Measurements from ENCODE around the gene CCDC185.

CCDC185 gene

GRCh38 chr1:223429821-223430220 is 36.6 kb downstream of the CCDC185 start:
- Histone ChIP-seq H3K36me3 (ENCODE audit: insufficient read depth, low read length) (no peaks in the 10 kb centered on the region), H3K9me3 (ENCODE audit: control insufficient read depth, insufficient read depth, low read length) (no peaks in the 10 kb centered on the region), H3K4me1 (ENCODE audit: insufficient read depth, low read length) (no peaks in the 10 kb centered on the region), H3K9ac (ENCODE audit: low read depth, low read length) (no peak overlapping the region)

GRCh38 chr1:223430236-223430635 is 37.0 kb downstream of the CCDC185 start:
- Histone ChIP-seq H3K9me3 (ENCODE audit: control insufficient read depth, insufficient read depth, low read length) (no peaks in the 10 kb centered on the region), H3K9ac (ENCODE audit: low read depth, low read length) (no peak overlapping the region), H3K4me1 (ENCODE audit: insufficient read depth, low read length) (no peaks in the 10 kb centered on the region; the same call in 1 of the 2 replicates), H3K36me3 (ENCODE audit: insufficient read depth, low read length) (no peaks in the 10 kb centered on the region)

- peaks cover 3% of the 10 kb centered on the region; the same call in 1 of the 2 replicates for H3K4me1 ChIP-seq (ENCODE audit: insufficient read depth, low read length)
- no peaks in the 10 kb centered on the region for H3K36me3 ChIP-seq (ENCODE audit: insufficient read depth, low read length)
- no peaks in the 10 kb centered on the region for H3K9me3 ChIP-seq (ENCODE audit: control insufficient read depth, insufficient read depth, low read length)
- H3K9ac ChIP-seq (ENCODE audit: low read depth, low read length): no peak overlapping the region
Observed at GRCh38 chr1:223437151-223437550, 43.9 kb downstream of the CCDC185 start.

- no peaks in the 10 kb centered on the region; the same call in 1 of the 2 replicates for H3K9me3 ChIP-seq (ENCODE audit: control insufficient read depth, insufficient read depth, low read length)
Observed at GRCh38 chr1:223443397-223443796, 50.2 kb downstream of the CCDC185 start.

GRCh38 chr1:223444411-223444810 is 51.2 kb downstream of the CCDC185 start:
- Histone ChIP-seq H3K9ac (ENCODE audit: low read depth, low read length) (no peak overlapping the region), H3K4me1 (ENCODE audit: insufficient read depth, low read length) (no peaks in the 10 kb centered on the region), H3K9me3 (ENCODE audit: control insufficient read depth, insufficient read depth, low read length) (no peaks in the 10 kb centered on the region; the same call in 1 of the 2 replicates), H3K36me3 (ENCODE audit: insufficient read depth, low read length) (no peaks in the 10 kb centered on the region)

More at GRCh38 chr1:223443397-223443796, 50.2 kb downstream of the CCDC185 start:
- Histone ChIP-seq H3K9ac (ENCODE audit: low read depth, low read length) (no peak overlapping the region), H3K4me1 (ENCODE audit: insufficient read depth, low read length) (no peaks in the 10 kb centered on the region), H3K36me3 (ENCODE audit: insufficient read depth, low read length) (no peaks in the 10 kb centered on the region)

Data from ES-I3 (cell line).